Measurements from ENCODE around the gene FOXK2. TPM values are rescaled to one million over a fixed set of nuclear protein-coding genes. Genes with fewer than 3 reads are reported as not detected.
"Not testable (repeated sequence)": the region's sequence is repeated elsewhere in the genome, so short reads cannot be mapped to it uniquely, and the experiment has no call there.

The FOXK2 gene
- total and polyA plus RNA-seq, 2 of the 8 experiments (the other 6 are each of a cell fraction or from before 2014, with no cell fraction given): 34.7 to 64.9 TPM

GRCh38 chr17:82557510-82557909, 38.0 kb downstream of the FOXK2 start:
- H3K27ac ChIP-seq (ENCODE audit: low read depth, low read length); H2AK5ac ChIP-seq (ENCODE audit: low read depth, low read length); H2BK12ac ChIP-seq (ENCODE audit: low read depth, low read length); FAIRE-seq; H4K91ac ChIP-seq (replicated peaks; ENCODE audit: insufficient read length, low read length); H2BK5ac ChIP-seq (ENCODE audit: low read depth, low read length); DNase-seq (ENCODE audit: low read depth in 1 of 2, low spot score in 2 of 2); H3K4me3 ChIP-seq (ENCODE audit: extremely low read depth in 1 of 4, insufficient read depth in 2 of 4, low read depth in 3 of 4, low read length in 4 of 4); H3K27me3 ChIP-seq (replicated peaks in 1 of 4; ENCODE audit: control insufficient read depth in 3 of 4, extremely low read depth in 1 of 4, insufficient read depth in 3 of 4, low read length in 3 of 4); POLR2A ChIA-PET (ENCODE audit: partially characterized antibody); H3K14ac ChIP-seq (ENCODE audit: insufficient read length); H3K23ac ChIP-seq (ENCODE audit: insufficient read length); H2AFZ ChIP-seq (ENCODE audit: low read length); H4K5ac ChIP-seq (ENCODE audit: insufficient read length, low read depth, low read length); H2BK20ac ChIP-seq (ENCODE audit: low read length); H3K23me2 ChIP-seq (ENCODE audit: low read depth, low read length); H3K18ac ChIP-seq (ENCODE audit: extremely low read depth, low read length); H2BK15ac ChIP-seq (ENCODE audit: low read length); H3K36me3 ChIP-seq (ENCODE audit: control insufficient read depth in 2 of 4, insufficient read depth in 4 of 4, low read length in 3 of 4); H3K4me2 ChIP-seq (ENCODE audit: insufficient read depth in 1 of 2, low read depth in 2 of 2, low read length in 2 of 2); H4K8ac ChIP-seq (ENCODE audit: extremely low read depth, insufficient read depth, low read length); H3K4ac ChIP-seq (replicated peaks; ENCODE audit: insufficient read length, low read depth, low read length); H3K9me3 ChIP-seq (ENCODE audit: insufficient read depth in 2 of 2, low read depth in 1 of 2, low read length in 1 of 2); H3K56ac ChIP-seq (replicated peaks; ENCODE audit: insufficient read length, low read depth, low read length); H3K9ac ChIP-seq (replicated peaks in 1 of 4; ENCODE audit: extremely low read depth in 1 of 4, low read depth in 3 of 4, low read length in 3 of 4); H2BK120ac ChIP-seq (replicated peaks; ENCODE audit: low read depth, low read length): not testable (repeated sequence)
- Histone ChIP-seq H4K20me1 (replicated peaks in 1 of 2; ENCODE audit: control insufficient read depth in 1 of 2, insufficient read depth in 2 of 2, low read length in 2 of 2) (peaks cover 40% of the 10 kb centered on the region in 2 experiments), H3K79me2 (ENCODE audit: control insufficient read depth in 1 of 2, insufficient read depth in 2 of 2, low read length in 2 of 2) (peaks cover 4 to 93% of the 10 kb centered on the region in 2 experiments), H3K4me1 (replicated peaks in 1 of 4; ENCODE audit: control insufficient read depth in 3 of 4, insufficient read depth in 4 of 4, low read length in 3 of 4) (peaks cover 0 to 17% (median 5%) of the 10 kb centered on the region in 4 experiments; a peak in 4 of 7 replicates), H3K79me1 (ENCODE audit: low read depth, low read length) (peaks cover 19% of the 10 kb centered on the region)
- CTCF ChIA-PET (ENCODE audit: partially characterized antibody): interaction anchor here (1.0 kb wide), 1 partner anchor 57 kb away, joined by 4 read pairs; no protein-coding TSS in a partner anchor
- WGBS, 2 experiments (ENCODE audit: extremely low coverage in 1 of 2, insufficient coverage in 1 of 2, insufficient read length in 1 of 2, insufficient replicate concordance in 2 of 2, low coverage in 1 of 2, low lambda C conversion rate in 2 of 2, missing lambda C conversion rate in 1 of 2): 87% methylated on average over 2 of the region's 2 CpGs; no CpG with 5 or more reads in 1 of the 2 experiments
